GM18526 (cell line): ENCODE results near the gene HOXB8.

Experiments used
- POLR2A ChIP-seq: IDR thresholded peaks from 3 replicates; pipeline ENCODE4 v1.6.1; 2011; ENCODE audit not compliant: insufficient read length; ENCODE audit errors: extremely low read depth

HOXB8 gene

DNA sequence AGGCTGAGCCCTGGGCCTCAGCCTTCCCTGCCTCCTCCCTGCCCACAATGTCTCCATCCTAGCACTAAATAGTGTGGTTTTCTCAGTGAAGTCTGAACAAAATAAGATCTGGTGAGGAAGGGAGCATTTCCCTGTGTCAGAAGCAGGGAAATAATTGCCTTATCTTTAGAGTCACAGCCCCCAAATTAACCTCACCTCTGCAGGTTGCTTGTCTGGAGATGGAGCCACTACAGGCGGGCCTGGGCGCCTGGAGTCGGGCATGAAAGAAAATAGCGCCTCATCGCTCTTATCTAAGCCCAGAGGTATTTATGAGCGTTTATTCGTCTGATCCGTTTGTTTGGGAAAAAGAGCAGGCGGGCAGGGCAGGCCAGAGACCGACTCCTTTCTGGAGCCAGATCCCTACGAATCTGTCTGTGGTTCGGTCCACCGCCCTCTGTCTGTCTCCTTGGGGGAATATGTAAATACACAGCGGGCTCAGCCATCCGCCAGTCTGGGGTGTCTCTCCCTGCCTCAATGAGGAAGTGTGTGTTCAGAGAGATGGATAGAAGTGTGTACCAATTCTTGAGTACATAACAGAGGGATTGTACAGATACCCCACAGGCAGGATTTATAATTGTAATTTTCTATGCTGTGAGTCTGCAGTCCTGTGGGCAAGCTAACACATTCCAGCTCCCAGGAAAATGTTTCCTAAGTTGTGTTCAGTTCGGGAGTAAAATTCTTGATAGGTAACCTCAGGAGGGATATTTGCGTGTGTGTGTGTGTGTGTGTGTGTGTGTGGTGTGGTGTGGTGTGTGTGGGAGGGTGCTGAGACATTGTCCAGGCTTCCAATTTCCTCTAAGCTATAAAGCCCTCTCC lies 14.6 kb downstream of the HOXB8 start:
- no peak for TF ChIP-seq POLR2A

DNA sequence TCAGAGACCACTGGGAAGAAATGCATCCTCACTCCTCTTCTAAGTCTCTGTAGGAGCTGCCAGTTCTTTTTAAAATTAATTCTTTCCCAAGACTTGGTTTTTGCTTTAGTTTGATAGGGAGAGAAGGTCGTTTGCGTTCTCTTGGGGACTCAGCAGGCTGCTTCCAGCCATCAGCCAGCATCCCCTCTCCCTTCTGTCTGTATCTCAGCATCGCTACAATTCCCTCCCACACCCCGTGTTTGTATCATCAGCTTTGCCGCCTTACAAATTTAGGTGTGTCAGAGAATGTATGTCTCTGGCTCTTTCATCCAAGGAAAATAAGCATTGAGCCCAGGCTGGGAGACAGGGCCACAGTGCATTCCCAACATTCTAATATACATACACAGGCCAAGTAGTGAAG lies 15.7 kb downstream of the HOXB8 start:
- TF ChIP-seq POLR2A, result no peak

DNA sequence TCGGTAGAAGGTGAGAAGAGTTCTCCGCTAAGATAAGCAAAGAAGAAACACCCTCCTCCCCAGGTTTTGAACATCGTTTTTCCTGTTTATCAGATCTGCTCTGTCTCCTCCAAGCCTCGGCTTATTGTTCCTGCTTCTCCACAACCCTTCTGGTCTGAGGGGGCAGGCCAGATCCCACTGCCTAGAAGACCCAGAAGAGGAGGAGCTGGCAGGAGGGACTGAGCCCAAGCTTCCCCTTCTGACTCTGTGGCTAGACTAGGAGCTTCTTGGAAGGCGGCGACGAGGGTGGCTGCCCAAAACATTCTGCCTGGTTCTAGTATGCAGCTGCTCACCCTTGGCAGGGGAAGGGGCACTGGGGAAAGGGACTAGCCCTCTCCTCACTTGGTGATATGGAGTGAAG lies 16.4 kb downstream of the HOXB8 start:
- TF ChIP-seq POLR2A, result no peak

DNA sequence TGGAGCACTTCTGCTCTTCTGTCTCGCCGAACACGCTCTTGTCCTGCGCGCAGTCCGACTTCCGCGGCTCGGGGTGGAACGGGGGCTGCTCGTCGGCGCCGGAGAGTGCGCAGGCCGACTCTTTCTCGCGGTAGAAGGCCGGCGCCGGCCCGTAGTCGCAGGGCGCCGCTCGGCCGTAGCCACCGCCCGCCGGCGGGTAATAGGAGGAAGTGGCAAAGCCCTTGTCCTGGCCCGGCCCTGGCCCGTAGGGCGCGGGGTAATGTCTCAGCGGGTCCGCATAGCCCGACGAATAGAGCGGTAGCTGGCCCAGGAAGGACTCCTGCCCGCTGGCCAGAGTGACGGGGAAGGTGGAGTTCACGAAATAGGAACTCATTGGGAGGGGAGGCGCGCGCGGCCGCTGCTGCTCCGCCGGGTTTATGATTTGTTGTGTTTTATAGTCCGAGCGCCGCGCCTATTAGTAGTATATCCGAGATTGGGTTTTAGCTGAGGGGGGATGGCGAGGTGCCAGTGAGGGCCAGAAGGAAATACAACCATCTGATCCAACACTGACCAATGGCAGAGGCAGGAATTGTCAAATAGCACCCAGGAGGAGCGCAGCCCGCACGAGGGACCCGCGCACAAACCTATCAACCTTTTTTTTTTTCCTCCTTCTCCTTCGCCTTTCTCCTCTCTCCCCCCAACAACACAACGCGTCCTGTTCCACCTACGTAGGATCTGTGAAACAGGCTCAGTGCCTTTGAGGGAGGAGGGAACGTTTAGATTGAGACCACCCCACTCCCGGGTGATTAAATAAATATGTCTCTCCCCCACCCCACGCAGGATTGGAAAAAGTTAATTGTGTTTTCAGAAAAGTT lies 17.1 kb downstream of the HOXB8 start:
- TF ChIP-seq POLR2A, result no peak

DNA sequence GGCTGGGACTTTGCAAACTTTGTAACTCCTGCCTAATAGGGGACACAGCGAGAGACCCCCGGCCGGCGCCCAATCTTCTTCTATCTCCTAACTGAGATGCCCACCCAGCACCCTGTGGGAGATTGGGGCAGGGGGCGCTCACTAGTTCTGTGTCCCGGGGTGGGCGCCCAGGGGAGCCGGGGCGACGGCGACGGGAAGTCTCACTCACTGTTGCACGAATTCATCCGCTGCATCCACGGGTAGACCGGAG lies 17.6 kb downstream of the HOXB8 start:
- TF ChIP-seq POLR2A, result no peak

GRCh38 chr17:48596735-48597527 lies 18.2 kb downstream of the HOXB8 start:
- TF ChIP-seq POLR2A, result no peak

DNA sequence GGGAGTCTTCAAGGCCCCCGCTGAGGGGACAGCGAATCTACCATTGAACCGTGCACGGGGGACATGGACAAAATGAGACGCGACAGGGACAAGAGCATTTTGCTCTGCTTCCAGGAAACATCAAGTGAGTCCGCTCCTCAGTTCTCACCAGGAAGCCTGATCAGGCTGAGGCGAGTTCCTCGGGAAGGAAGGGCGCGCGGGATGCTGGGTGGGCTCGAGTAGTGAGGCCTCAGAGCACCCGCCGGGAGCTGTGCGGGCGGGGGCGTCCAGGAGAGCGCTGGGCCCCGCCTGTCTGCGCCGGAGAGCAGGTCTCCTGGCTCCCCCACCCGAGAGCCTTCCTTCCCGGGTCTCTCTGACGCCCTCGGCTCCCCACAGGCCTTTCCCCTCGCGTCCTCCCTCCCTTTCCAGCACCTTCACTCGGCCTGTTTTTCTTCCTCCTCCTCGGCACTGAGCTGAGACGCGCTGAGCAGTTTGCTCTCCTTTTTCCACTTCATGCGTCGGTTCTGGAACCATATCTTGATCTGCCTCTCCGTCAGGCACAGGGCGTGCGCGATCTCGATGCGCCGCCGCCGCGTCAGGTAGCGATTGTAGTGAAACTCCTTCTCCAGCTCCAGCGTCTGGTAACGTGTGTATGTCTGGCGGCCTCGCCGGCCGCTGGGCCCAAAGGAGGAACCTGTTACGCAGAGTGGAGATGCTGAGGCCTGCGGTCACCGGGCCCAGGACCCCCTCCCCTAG lies 18.9 kb downstream of the HOXB8 start:
- TF ChIP-seq POLR2A, result no peak

DNA sequence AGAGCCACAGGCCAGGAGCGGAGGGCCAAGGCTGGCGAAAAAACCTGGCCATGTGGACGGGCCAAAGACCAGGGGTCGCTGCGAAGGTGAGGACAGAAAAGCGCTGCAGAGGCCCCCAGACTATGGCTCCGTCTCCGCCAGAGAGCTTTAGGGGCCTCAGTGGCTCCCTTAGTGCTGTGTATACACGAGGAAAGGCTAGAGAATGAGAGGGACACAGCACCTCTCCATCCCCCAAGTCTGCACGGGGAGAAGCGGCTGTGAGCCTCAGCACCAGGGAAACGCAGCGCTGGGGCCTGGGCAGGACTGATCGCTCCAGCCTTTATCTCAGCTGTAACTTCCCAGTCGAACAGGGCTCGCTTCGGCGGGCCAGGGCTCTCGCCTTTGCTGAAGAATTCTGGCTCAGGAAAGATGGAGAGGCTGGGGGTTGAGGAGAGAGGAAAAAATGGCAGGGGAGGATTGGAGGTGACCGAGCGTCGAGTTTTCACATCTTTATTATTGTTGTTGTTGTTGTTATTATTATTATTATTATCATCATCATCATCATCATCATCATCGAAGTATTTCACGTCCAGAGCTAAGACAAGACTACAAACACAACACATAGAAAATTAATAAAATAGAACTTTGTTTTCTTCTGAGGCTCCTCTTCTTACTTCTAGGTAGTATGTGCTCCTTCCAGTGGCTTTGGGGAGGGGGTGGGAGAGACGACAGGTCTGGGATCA lies 19.7 kb downstream of the HOXB8 start:
- TF ChIP-seq POLR2A, result no peak

GRCh38 chr17:48594538-48595277 lies 20.4 kb downstream of the HOXB8 start:
- no peak for TF ChIP-seq POLR2A

- no peak for TF ChIP-seq POLR2A
These were observed 21.1 kb downstream of the HOXB8 start for GRCh38 chr17:48593840-48594537.

GRCh38 chr17:48593126-48593829 lies 21.8 kb downstream of the HOXB8 start, which contains the start of gene HOXB5:
Gene HOXB5 (minus strand): TSS chr17:48593779. CDS start chr17:48593682, 97 bp downstream.
- TF ChIP-seq POLR2A, result no peak

DNA sequence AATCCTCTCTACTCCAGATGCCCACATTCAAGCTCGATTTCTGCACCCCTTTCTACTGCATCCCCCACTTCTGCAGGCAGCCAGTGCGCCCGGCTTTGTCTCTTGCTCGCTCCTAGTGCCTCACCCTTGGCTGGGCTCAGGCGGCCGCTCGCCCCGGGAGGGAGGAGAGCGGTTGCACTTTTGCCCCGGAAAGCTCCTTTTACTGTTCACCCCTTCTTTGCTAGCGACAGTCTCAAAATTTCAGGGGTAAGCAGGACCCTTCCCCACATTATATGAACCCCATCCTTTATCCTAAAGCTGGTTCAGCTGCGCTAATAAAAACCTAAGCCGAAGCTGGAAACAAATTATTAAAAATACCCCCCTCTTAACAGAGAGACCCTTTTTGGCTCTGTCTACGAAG lies 22.5 kb downstream of the HOXB8 start:
- no peak for TF ChIP-seq POLR2A
